Measurements from ENCODE around the gene POLR3A.

The POLR3A gene

DNA sequence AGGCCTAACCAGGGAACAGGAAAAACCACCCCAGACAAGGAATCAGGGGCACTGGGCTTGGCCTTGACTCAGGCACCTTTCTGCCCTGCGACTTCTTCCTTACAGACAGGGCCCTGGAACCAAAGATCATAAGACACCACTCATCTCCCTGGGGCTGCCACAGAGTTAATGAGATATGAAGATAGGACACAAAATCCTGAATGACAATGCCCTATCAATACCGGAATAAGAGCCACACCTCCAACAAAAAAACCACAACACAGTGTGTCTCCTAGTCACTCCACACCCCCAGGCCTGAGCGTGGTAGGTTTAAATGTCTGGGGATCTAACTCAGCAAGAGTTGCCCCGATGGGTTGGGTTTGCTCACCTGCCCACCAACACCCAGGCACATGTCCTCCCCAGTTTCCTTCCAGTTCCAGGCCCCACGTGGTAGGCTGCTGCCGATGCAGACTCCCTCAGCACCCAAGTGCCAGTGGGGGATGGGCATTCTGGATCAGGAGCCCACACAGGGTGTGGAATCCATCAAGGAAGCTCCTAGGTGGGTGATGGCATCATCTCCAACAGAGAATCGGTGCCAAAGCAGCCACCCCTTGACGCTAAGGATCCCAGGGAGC, 106.6 kb downstream of the POLR3A start:
- Histone ChIP-seq H3K4me3 (ENCODE audit: low read depth in 1 of 2, low read length in 1 of 2) (no peak overlapping the region), H3K9me3 (no peaks in the 10 kb centered on the region), H3K27me3 (peaks cover 50% of the 10 kb centered on the region), H3K36me3 (no peaks in the 10 kb centered on the region), H3K27ac (no peak overlapping the region), H3K4me1 (ENCODE audit: control insufficient read depth in 1 of 2, insufficient read depth in 1 of 2, low read depth in 1 of 2, low read length in 1 of 2) (peaks cover 0 to 15% of the 10 kb centered on the region in 2 experiments)
- no peak for TF ChIP-seq CTCF (IDR thresholded peaks at IDR 0.05)

- H3K9me3 ChIP-seq = no peaks in the 10 kb centered on the region
- H3K36me3 ChIP-seq = no peaks in the 10 kb centered on the region
- H3K27ac ChIP-seq = no peak overlapping the region
- H3K4me3 ChIP-seq (ENCODE audit: low read depth in 1 of 2, low read length in 1 of 2) = no peak overlapping the region
- peaks cover 44% of the 10 kb centered on the region for H3K27me3 ChIP-seq
- peaks cover 0 to 14% of the 10 kb centered on the region in 2 experiments for H3K4me1 ChIP-seq (ENCODE audit: control insufficient read depth in 1 of 2, insufficient read depth in 1 of 2, low read depth in 1 of 2, low read length in 1 of 2)
- no peak for TF ChIP-seq CTCF (IDR thresholded peaks at IDR 0.05)
Observed at GRCh38 chr10:77922055-77922454, 107.3 kb downstream of the POLR3A start.

DNA sequence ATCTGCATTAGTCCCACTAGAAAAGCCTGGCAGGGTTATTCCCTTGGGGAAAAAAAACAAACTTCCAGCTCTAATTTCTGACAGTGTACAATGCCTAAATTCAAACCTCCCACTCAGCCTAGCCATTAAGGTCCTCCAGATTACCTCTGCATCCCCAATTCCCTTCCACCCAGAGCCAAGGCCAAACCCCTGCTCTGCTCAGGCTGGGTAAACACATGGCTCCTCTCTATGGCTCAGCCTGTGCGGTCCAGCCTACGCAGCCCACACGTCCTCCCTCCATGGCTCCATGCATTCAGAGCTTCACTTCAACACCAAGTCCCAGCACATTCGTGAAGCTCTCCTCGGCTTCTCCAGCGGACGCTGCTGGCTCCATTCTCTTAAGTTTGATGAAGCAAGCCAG, 107.9 kb downstream of the POLR3A start:
- H3K4me3 ChIP-seq (ENCODE audit: low read depth in 1 of 2, low read length in 1 of 2) = no peak overlapping the region
- H3K27ac ChIP-seq = no peak overlapping the region
- no peak for TF ChIP-seq CTCF (IDR thresholded peaks at IDR 0.05)
- no peaks in the 10 kb centered on the region for H3K9me3 ChIP-seq
- no peaks in the 10 kb centered on the region for H3K36me3 ChIP-seq
- H3K27me3 ChIP-seq = peaks cover 37% of the 10 kb centered on the region
- H3K4me1 ChIP-seq (ENCODE audit: control insufficient read depth in 1 of 2, insufficient read depth in 1 of 2, low read depth in 1 of 2, low read length in 1 of 2) = peaks cover 0 to 8% of the 10 kb centered on the region in 2 experiments

GRCh38 chr10:77920495-77920894, 108.8 kb downstream of the POLR3A start:
- no peak for TF ChIP-seq CTCF (IDR thresholded peaks at IDR 0.05)
- Histone ChIP-seq H3K36me3 (no peaks in the 10 kb centered on the region), H3K4me1 (ENCODE audit: control insufficient read depth in 1 of 2, insufficient read depth in 1 of 2, low read depth in 1 of 2, low read length in 1 of 2) (peaks cover 0 to under 1% of the 10 kb centered on the region in 2 experiments), H3K9me3 (no peaks in the 10 kb centered on the region), H3K4me3 (ENCODE audit: low read depth in 1 of 2, low read length in 1 of 2) (no peak overlapping the region), H3K27me3 (peaks cover 28% of the 10 kb centered on the region), H3K27ac (no peak overlapping the region)

GRCh38 chr10:77919713-77920108, 109.6 kb downstream of the POLR3A start:
- no peaks in the 10 kb centered on the region for H3K36me3 ChIP-seq
- no peaks in the 10 kb centered on the region for H3K9me3 ChIP-seq
- no peak overlapping the region for H3K27ac ChIP-seq
- no peak overlapping the region for H3K4me3 ChIP-seq (ENCODE audit: low read depth in 1 of 2, low read length in 1 of 2)
- no peaks in the 10 kb centered on the region for H3K4me1 ChIP-seq (ENCODE audit: control insufficient read depth in 1 of 2, insufficient read depth in 1 of 2, low read depth in 1 of 2, low read length in 1 of 2)
- no peak for TF ChIP-seq CTCF (IDR thresholded peaks at IDR 0.05)
- peaks cover 21% of the 10 kb centered on the region for H3K27me3 ChIP-seq

Measured in neutrophil (primary cell).